T-helper 1 cell treated with Interleukin-12 subunit alpha and Interleukin-12 subunit beta and Interleukin-4 antibody, amounts not matched to agents 30 μg/mL and 1 μg/mL, for 36 hours (primary cell): ENCODE data around the gene RALGPS1.
A peak's percentile ranks its signal among the peaks of the same experiment; 100 is the strongest.

Source experiments
- H3K27ac Mint-ChIP-seq: one replicate; pipeline ENCODE4 v1.8.0; 2021; ENCODE audit warnings: mild to moderate bottlenecking, mixed read lengths
- H3K27me3 Mint-ChIP-seq: one replicate; pipeline ENCODE4 v1.8.0; 2021; ENCODE audit warnings: low read depth, mixed read lengths
- H3K36me3 Mint-ChIP-seq: one replicate; pipeline ENCODE4 v1.8.0; 2021; ENCODE audit warnings: low read depth, mixed read lengths
- H3K4me1 Mint-ChIP-seq: one replicate; pipeline ENCODE4 v1.8.0; 2021; ENCODE audit warnings: low read depth, mixed read lengths
- H3K4me3 Mint-ChIP-seq: one replicate; pipeline ENCODE4 v1.8.0; 2021; ENCODE audit warnings: mild to moderate bottlenecking, moderate library complexity, mixed read lengths
- H3K9me3 Mint-ChIP-seq: one replicate; pipeline ENCODE4 v1.8.0; 2021; ENCODE audit warnings: mixed read lengths

Gene RALGPS1

GRCh38 chr9:127219520-127219919 is 304.9 kb downstream of the RALGPS1 start:
- Mint-ChIP-seq H3K27ac (no peak overlapping the region), H3K4me1 (peaks cover 12% of the 10 kb centered on the region), H3K4me3 (no peak overlapping the region), H3K27me3 (peaks cover 27% of the 10 kb centered on the region), H3K9me3 (no peaks in the 10 kb centered on the region), H3K36me3 (no peaks in the 10 kb centered on the region)

- Mint-ChIP-seq H3K9me3 (no peaks in the 10 kb centered on the region), H3K27ac (no peak overlapping the region), H3K27me3 (peaks cover 32% of the 10 kb centered on the region), H3K4me3 (no peak overlapping the region), H3K36me3 (no peaks in the 10 kb centered on the region), H3K4me1 (peaks cover 16% of the 10 kb centered on the region)
Measured at GRCh38 chr9:127221695-127222094, 307.1 kb downstream of the RALGPS1 start.

GRCh38 chr9:127222388-127223095 is 308.0 kb downstream of the RALGPS1 start:
- Mint-ChIP-seq H3K4me1 (peaks cover 16% of the 10 kb centered on the region), H3K9me3 (no peaks in the 10 kb centered on the region), H3K36me3 (no peaks in the 10 kb centered on the region), H3K27ac (no peak overlapping the region), H3K27me3 (peaks cover 41% of the 10 kb centered on the region), H3K4me3 (no peak overlapping the region)

- Mint-ChIP-seq H3K36me3 (no peaks in the 10 kb centered on the region), H3K27ac (no peak overlapping the region), H3K4me3 (peak overlapping the region; percentile 4), H3K27me3 (peaks cover 45% of the 10 kb centered on the region), H3K4me1 (peaks cover 16% of the 10 kb centered on the region), H3K9me3 (no peaks in the 10 kb centered on the region)
Measured at GRCh38 chr9:127223266-127223665, 308.7 kb downstream of the RALGPS1 start.

- Mint-ChIP-seq H3K9me3 (no peaks in the 10 kb centered on the region), H3K36me3 (no peaks in the 10 kb centered on the region), H3K27ac (no peak overlapping the region)
Measured at GRCh38 chr9:127223810-127224177, 309.2 kb downstream of the RALGPS1 start.

GRCh38 chr9:127224178-127224882 is 309.7 kb downstream of the RALGPS1 start:
- Mint-ChIP-seq H3K4me3 (peak overlapping the region; percentile 90), H3K9me3 (no peaks in the 10 kb centered on the region), H3K36me3 (no peaks in the 10 kb centered on the region), H3K4me1 (peaks cover 16% of the 10 kb centered on the region), H3K27ac (peak overlapping the region; percentile 78), H3K27me3 (peaks cover 53% of the 10 kb centered on the region)

More at GRCh38 chr9:127223810-127224177, 309.2 kb downstream of the RALGPS1 start:
- peak overlapping the region; percentile 90 for H3K4me3 Mint-ChIP-seq
- peaks cover 48% of the 10 kb centered on the region for H3K27me3 Mint-ChIP-seq
- peaks cover 16% of the 10 kb centered on the region for H3K4me1 Mint-ChIP-seq

- Mint-ChIP-seq H3K27ac (no peak overlapping the region), H3K4me3 (peak overlapping the region; percentile 90)
Measured at GRCh38 chr9:127224883-127225739, 310.5 kb downstream of the RALGPS1 start.

GRCh38 chr9:127225801-127226625 is 311.4 kb downstream of the RALGPS1 start:
- H3K4me1 Mint-ChIP-seq: peaks cover 16% of the 10 kb centered on the region
- H3K27me3 Mint-ChIP-seq: peaks cover 53% of the 10 kb centered on the region
- peak overlapping the region; percentile 70 for H3K27ac Mint-ChIP-seq
- peak overlapping the region; percentile 84 for H3K4me3 Mint-ChIP-seq
- H3K9me3 Mint-ChIP-seq: no peaks in the 10 kb centered on the region
- no peaks in the 10 kb centered on the region for H3K36me3 Mint-ChIP-seq

More at GRCh38 chr9:127224883-127225739, 310.5 kb downstream of the RALGPS1 start:
- H3K9me3 Mint-ChIP-seq: no peaks in the 10 kb centered on the region
- H3K4me1 Mint-ChIP-seq: peaks cover 16% of the 10 kb centered on the region
- no peaks in the 10 kb centered on the region for H3K36me3 Mint-ChIP-seq
- H3K27me3 Mint-ChIP-seq: peaks cover 53% of the 10 kb centered on the region

- Mint-ChIP-seq H3K36me3 (no peaks in the 10 kb centered on the region), H3K27ac (no peak overlapping the region), H3K9me3 (no peaks in the 10 kb centered on the region), H3K4me3 (no peak overlapping the region), H3K4me1 (peaks cover 4% of the 10 kb centered on the region), H3K27me3 (peaks cover 41% of the 10 kb centered on the region)
Measured at GRCh38 chr9:127229691-127230417, 315.3 kb downstream of the RALGPS1 start.

- H3K27ac Mint-ChIP-seq: no peak overlapping the region
- H3K36me3 Mint-ChIP-seq: no peaks in the 10 kb centered on the region
- no peaks in the 10 kb centered on the region for H3K4me1 Mint-ChIP-seq
- no peaks in the 10 kb centered on the region for H3K9me3 Mint-ChIP-seq
- peaks cover 46% of the 10 kb centered on the region for H3K27me3 Mint-ChIP-seq
- H3K4me3 Mint-ChIP-seq: no peak overlapping the region
Measured at GRCh38 chr9:127231666-127232065, 317.1 kb downstream of the RALGPS1 start.

GRCh38 chr9:127232833-127233549 is 318.4 kb downstream of the RALGPS1 start:
- Mint-ChIP-seq H3K9me3 (no peaks in the 10 kb centered on the region), H3K36me3 (no peaks in the 10 kb centered on the region), H3K4me3 (no peak overlapping the region), H3K4me1 (no peaks in the 10 kb centered on the region), H3K27ac (no peak overlapping the region), H3K27me3 (peaks cover 41% of the 10 kb centered on the region)

- H3K4me3 Mint-ChIP-seq: no peak overlapping the region
- H3K27ac Mint-ChIP-seq: no peak overlapping the region
- no peaks in the 10 kb centered on the region for H3K9me3 Mint-ChIP-seq
- no peaks in the 10 kb centered on the region for H3K36me3 Mint-ChIP-seq
- H3K4me1 Mint-ChIP-seq: no peaks in the 10 kb centered on the region
- H3K27me3 Mint-ChIP-seq: peaks cover 38% of the 10 kb centered on the region
Measured at GRCh38 chr9:127233550-127233949, 319.0 kb downstream of the RALGPS1 start.

GRCh38 chr9:127233989-127234388 is 319.4 kb downstream of the RALGPS1 start:
- Mint-ChIP-seq H3K27me3 (peaks cover 33% of the 10 kb centered on the region), H3K4me3 (no peak overlapping the region), H3K36me3 (no peaks in the 10 kb centered on the region), H3K9me3 (no peaks in the 10 kb centered on the region), H3K4me1 (no peaks in the 10 kb centered on the region), H3K27ac (no peak overlapping the region)
